H1 (cell line): ENCODE measurements around the gene MUS81. TPM values are rescaled to one million over a fixed set of nuclear protein-coding genes. Genes with fewer than 3 reads are reported as not detected.

ENCODE experiments used
- EZH2 ChIP-seq: fragments of 200-600 bp; sonication (generic); IDR thresholded peaks from 2 replicates; pipeline ENCODE4 v1.7.1; 2012; ENCODE audit warnings: low read depth, mild to moderate bottlenecking, moderate library complexity, low read length, inconsistent platforms; ENCODE audit not compliant: severe bottlenecking
- HDAC2 ChIP-seq, 2 experiments: fragments of 300-600 bp in 1 of 2; sonication (generic) in 1 of 2; IDR thresholded peaks; 2 replicates each; pipeline ENCODE4 v1.6.1; 2011 to 2012; ENCODE audit warnings: low read depth in 2 of 2, low read length in 2 of 2, mild to moderate bottlenecking in 2 of 2, moderate library complexity in 2 of 2, borderline replicate concordance in 1 of 2, inconsistent platforms in 1 of 2
- JUN ChIP-seq: IDR thresholded peaks from 2 replicates; pipeline ENCODE4 v1.6.1; 2011; ENCODE audit warnings: low read depth, mild to moderate bottlenecking, improper control_type of control experiment, low read length
- JUND ChIP-seq: IDR thresholded peaks from 2 replicates; pipeline ENCODE4 v1.6.1; 2011; ENCODE audit warnings: mild to moderate bottlenecking, improper control_type of control experiment, low read length
- MAFK ChIP-seq: IDR thresholded peaks from 2 replicates; pipeline ENCODE4 v1.6.1; 2012; ENCODE audit warnings: low read depth, mild to moderate bottlenecking, improper control_type of control experiment, low read length
- NANOG ChIP-seq: IDR thresholded peaks from 2 replicates; pipeline ENCODE4 v1.6.1; 2011; ENCODE audit warnings: low read length, low read depth, mild to moderate bottlenecking, inconsistent platforms; ENCODE audit not compliant: insufficient read depth, poor library complexity, severe bottlenecking
- POLR2A ChIP-seq, 2 experiments: IDR thresholded peaks; 1 replicate in 1 of 2; 2 replicates in 1 of 2; pipeline ENCODE4 v1.6.1; 2011; ENCODE audit warnings: low read depth in 2 of 2, low read length in 2 of 2, mild to moderate bottlenecking in 2 of 2; ENCODE audit errors: control extremely low read depth in 1 of 2
- RFX5 ChIP-seq: IDR thresholded peaks from 2 replicates; pipeline ENCODE4 v1.6.1; 2011; ENCODE audit warnings: low read depth, low read length, improper control_type of control experiment, borderline replicate concordance
- SIX5 ChIP-seq: IDR thresholded peaks from 2 replicates; pipeline ENCODE4 v1.6.1; 2011; ENCODE audit warnings: mild to moderate bottlenecking, low read depth, low read length
- SP2 ChIP-seq: IDR thresholded peaks from 2 replicates; pipeline ENCODE4 v1.6.1; 2012; ENCODE audit warnings: mild to moderate bottlenecking, low read length, inconsistent platforms
- SRF ChIP-seq: IDR thresholded peaks from 2 replicates; pipeline ENCODE4 v1.6.1; 2011; ENCODE audit warnings: mild to moderate bottlenecking, low read depth, low read length, moderate library complexity
- polyA plus RNA-seq, 7 experiments: library from polyadenylated mRNA; depleted of rRNA in 3 of 7; stranded (reverse) in 5 of 7; unstranded in 2 of 7; fragments of >200 nt in 5 of 7; fragments of 200-250 nt in 2 of 7; gene quantifications; 1 replicate in 5 of 7; 2 replicates in 1 of 7; 4 replicates in 1 of 7; pipeline versions ENCODE4 v1.2.1 to v1.2.3, GENCODE V29; 2011 to 2013; ENCODE audit warnings: missing spikeins in 2 of 7, mixed read lengths in 2 of 7
- total RNA-seq: library from RNA; stranded (reverse); fragmentation: NEBNext Ultra II Directional; extraction: Animal tissue kit (Norgen Biotek cat#: 25700); gene quantifications from 2 replicates; pipeline ENCODE4 v1.2.1, GENCODE V29; 2021
- TF ChIP-seq, protein P1 (sequence below): IDR thresholded peaks from 2 replicates; pipeline ENCODE4 v1.6.1; 2011; ENCODE audit warnings: low read depth, mild to moderate bottlenecking, low read length; ENCODE audit not compliant: insufficient read depth
- TF ChIP-seq, protein P2 (sequence below), 3 experiments: IDR thresholded peaks; 1 replicate in 2 of 3; 2 replicates in 1 of 3; pipeline versions ENCODE4 v1.5.1 to v1.6.1; 2011; ENCODE audit warnings: low read length in 3 of 3, mild to moderate bottlenecking in 3 of 3, inconsistent platforms in 2 of 3, low read depth in 1 of 3, moderate library complexity in 1 of 3; ENCODE audit not compliant: insufficient read depth in 1 of 3; ENCODE audit errors: control extremely low read depth in 1 of 3

The MUS81 gene
- total and polyA plus RNA-seq, 2 of the 8 experiments (the other 6 are each of a cell fraction or from before 2014, with no cell fraction given), result 30.2 to 31.5 TPM

DNA sequence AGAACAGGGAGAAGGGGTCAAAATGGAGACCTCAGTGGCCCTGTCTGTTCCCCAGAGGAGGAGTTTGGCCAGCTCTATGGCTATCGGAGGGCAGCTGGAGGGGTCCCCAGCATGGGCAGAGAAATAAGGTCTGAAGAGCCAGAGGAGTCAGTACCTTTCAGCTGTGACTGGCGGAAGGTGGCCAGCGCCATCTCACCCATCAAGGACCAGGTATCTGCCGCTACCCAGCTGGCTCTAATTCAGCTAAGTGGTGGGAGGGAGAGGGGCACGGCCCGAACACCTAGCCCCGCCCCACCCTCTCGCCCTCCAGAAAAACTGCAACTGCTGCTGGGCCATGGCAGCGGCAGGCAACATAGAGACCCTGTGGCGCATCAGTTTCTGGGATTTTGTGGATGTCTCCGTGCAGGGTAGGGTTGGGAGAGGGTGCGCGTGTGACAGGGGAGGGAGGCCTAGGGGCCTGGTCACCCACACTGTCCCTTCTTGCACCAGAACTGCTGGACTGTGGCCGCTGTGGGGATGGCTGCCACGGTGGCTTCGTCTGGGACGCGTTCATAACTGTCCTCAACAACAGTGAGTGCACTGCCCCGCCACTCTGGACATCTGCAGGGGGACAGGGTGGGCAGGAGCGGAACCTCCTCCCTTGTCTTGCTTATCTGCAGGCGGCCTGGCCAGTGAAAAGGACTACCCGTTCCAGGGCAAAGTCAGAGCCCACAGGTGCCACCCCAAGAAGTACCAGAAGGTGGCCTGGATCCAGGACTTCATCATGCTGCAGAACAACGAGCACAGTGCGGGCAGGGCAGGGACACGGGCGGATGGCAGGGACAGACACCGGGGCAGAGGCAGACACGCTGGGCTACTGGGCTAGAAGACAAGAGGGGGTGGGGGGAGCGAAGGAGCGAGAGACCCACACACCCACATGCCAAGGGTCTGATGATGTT is 22.2 kb downstream of the MUS81 start (continued):
- TF ChIP-seq, protein P1, sequence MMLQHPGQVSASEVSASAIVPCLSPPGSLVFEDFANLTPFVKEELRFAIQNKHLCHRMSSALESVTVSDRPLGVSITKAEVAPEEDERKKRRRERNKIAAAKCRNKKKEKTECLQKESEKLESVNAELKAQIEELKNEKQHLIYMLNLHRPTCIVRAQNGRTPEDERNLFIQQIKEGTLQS, result no peak
- TF ChIP-seq SP2 (no peak), JUN (no peak), RFX5 (no peak), SRF (no peak), NANOG (no peak), HDAC2 (IDR thresholded peaks at IDR 0.05; ENCODE audit: borderline replicate concordance in 1 of 2, low read depth in 2 of 2, low read length in 2 of 2) (no peak), JUND (no peak), MAFK (no peak), POLR2A (IDR thresholded peaks at IDR 0.05; ENCODE audit: control extremely low read depth in 1 of 2, low read depth in 2 of 2, low read length in 2 of 2) (no peak), EZH2 (no peak), SIX5 (no peak)
- TF ChIP-seq, protein P2, sequence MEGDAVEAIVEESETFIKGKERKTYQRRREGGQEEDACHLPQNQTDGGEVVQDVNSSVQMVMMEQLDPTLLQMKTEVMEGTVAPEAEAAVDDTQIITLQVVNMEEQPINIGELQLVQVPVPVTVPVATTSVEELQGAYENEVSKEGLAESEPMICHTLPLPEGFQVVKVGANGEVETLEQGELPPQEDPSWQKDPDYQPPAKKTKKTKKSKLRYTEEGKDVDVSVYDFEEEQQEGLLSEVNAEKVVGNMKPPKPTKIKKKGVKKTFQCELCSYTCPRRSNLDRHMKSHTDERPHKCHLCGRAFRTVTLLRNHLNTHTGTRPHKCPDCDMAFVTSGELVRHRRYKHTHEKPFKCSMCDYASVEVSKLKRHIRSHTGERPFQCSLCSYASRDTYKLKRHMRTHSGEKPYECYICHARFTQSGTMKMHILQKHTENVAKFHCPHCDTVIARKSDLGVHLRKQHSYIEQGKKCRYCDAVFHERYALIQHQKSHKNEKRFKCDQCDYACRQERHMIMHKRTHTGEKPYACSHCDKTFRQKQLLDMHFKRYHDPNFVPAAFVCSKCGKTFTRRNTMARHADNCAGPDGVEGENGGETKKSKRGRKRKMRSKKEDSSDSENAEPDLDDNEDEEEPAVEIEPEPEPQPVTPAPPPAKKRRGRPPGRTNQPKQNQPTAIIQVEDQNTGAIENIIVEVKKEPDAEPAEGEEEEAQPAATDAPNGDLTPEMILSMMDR (IDR thresholded peaks at IDR 0.05; ENCODE audit: control extremely low read depth in 1 of 3, insufficient read depth in 1 of 3, low read depth in 1 of 3, low read length in 3 of 3), result no peak
